T-cell (primary cell): ENCODE measurements around the gene OR52J3. TPM values are rescaled to one million over a fixed set of nuclear protein-coding genes. Genes with fewer than 3 reads are reported as not detected.

Experiments used
- ATAC-seq, 4 experiments: fragments of 200-7000 bp in 3 of 4; fragments of 150-1000 bp in 1 of 4; cut with Tn5 transposase; replicated peaks in 1 of 4; 1 replicate in 3 of 4; 2 replicates in 1 of 4; pipeline ENCODE4 v1.10.0; 2021; ENCODE audit warnings: moderate library complexity in 3 of 4, mild to moderate bottlenecking in 2 of 4, moderate number of reproducible peaks in 1 of 4
- CTCF ChIA-PET, 2 donors: fragments of 300-600 bp; sonication (Branson Sonifier 250); formaldehyde crosslinking; loops; one replicate each; lab custom pipeline; 2022; ENCODE audit warnings: antibody characterized with exemption in 2 of 2; lab: Charles Lee
- POLR2A ChIA-PET, 2 donors: fragments of 300-600 bp; sonication (Branson Sonifier 250); formaldehyde crosslinking; loops; one replicate each; lab custom pipeline; 2022; ENCODE audit warnings: antibody characterized with exemption in 2 of 2; lab: Charles Lee
- DNase-seq, 35 experiments: peaks; one replicate each; pipeline versions ENCODE4 v3.0.0 to v3.0.0-alpha.2; 2013 to 2023
- H3K27ac ChIP-seq: one replicate; pipeline ENCODE4 v1.5.1; 2013; ENCODE audit warnings: low read length
- H3K27me3 ChIP-seq, 2 experiments: replicated peaks in 1 of 2; 1 replicate in 1 of 2; 2 replicates in 1 of 2; pipeline versions ENCODE4 v1.6.1 to v1.7.0; 2013; ENCODE audit warnings: low read length in 1 of 2, mixed read lengths in 1 of 2; ENCODE audit not compliant: control insufficient read depth in 2 of 2, insufficient read depth in 2 of 2; ENCODE audit errors: extremely low read depth in 1 of 2
- H3K36me3 ChIP-seq, 2 donors: 1 replicate in 1 of 2; 2 replicates in 1 of 2; pipeline versions ENCODE4 v1.6.1 to v1.7.0; 2013; ENCODE audit warnings: low read length in 1 of 2; ENCODE audit not compliant: control insufficient read depth in 2 of 2, insufficient read depth in 1 of 2; ENCODE audit errors: extremely low read depth in 1 of 2
- H3K4me1 ChIP-seq, 2 experiments: 1 replicate in 1 of 2; 2 replicates in 1 of 2; pipeline versions ENCODE4 v1.6.1 to v1.7.0; 2013; ENCODE audit warnings: low read length in 2 of 2, mixed read lengths in 1 of 2; ENCODE audit not compliant: insufficient read depth in 2 of 2, control insufficient read depth in 1 of 2; ENCODE audit errors: extremely low read depth in 1 of 2
- H3K4me3 ChIP-seq, 2 donors: 1 replicate in 1 of 2; 2 replicates in 1 of 2; pipeline versions ENCODE4 v1.5.1 to v1.7.0; 2013; ENCODE audit warnings: mild to moderate bottlenecking in 2 of 2, low read length in 1 of 2, moderate library complexity in 1 of 2; ENCODE audit not compliant: control insufficient read depth in 1 of 2; ENCODE audit errors: extremely low read depth in 1 of 2
- H3K9me3 ChIP-seq: 2 replicates; pipeline ENCODE4 v1.7.0; 2013
- H3K27ac Mint-ChIP-seq, 2 donors: one replicate each; pipeline ENCODE4 v1.8.0; 2020 to 2021; ENCODE audit warnings: mild to moderate bottlenecking in 2 of 2, mixed read lengths in 2 of 2
- H3K27me3 Mint-ChIP-seq, 2 donors: one replicate each; pipeline ENCODE4 v1.8.0; 2021 to 2022; ENCODE audit warnings: mixed read lengths in 2 of 2
- H3K36me3 Mint-ChIP-seq: one replicate; pipeline ENCODE4 v1.8.0; 2021; ENCODE audit warnings: mixed read lengths
- H3K4me1 Mint-ChIP-seq, 3 donors: one replicate each; pipeline ENCODE4 v1.8.0; 2020 to 2022; ENCODE audit warnings: mixed read lengths in 3 of 3, mild to moderate bottlenecking in 1 of 3
- H3K4me3 Mint-ChIP-seq, 3 donors: one replicate each; pipeline ENCODE4 v1.8.0; 2020 to 2022; ENCODE audit warnings: mild to moderate bottlenecking in 3 of 3, mixed read lengths in 3 of 3, moderate library complexity in 3 of 3
- H3K9me3 Mint-ChIP-seq, 3 donors: one replicate each; pipeline ENCODE4 v1.8.0; 2020 to 2022; ENCODE audit warnings: mixed read lengths in 3 of 3
- WGBS: methylation state at CpG from one replicate; pipeline ENCODE4 v1.1.5; 2013; ENCODE audit warnings: missing lambda C conversion rate; ENCODE audit not compliant: insufficient coverage; 5-methylcytosine and 5-hydroxymethylcytosine counted together
- total RNA-seq, 35 experiments: library from RNA in 6 of 35; stranded (reverse) in 6 of 35; fragments of 120-200 nt in 1 of 35; gene quantifications; one replicate each; pipeline versions ENCODE4 v1.2.1 to v1.2.4 and lab custom pipeline; 2013 to 2026

Gene OR52J3
- total RNA-seq, 5 donors from 2014 or later (not counting 1 experiment from before 2014, with no cell fraction given) = not detected

- H3K36me3 Mint-ChIP-seq = no peaks in the 10 kb centered on the region
These were observed 9.7 kb upstream of the OR52J3 start for GRCh38 chr11:5036669-5037068.

GRCh38 chr11:5037926-5038325 lies 8.4 kb upstream of the OR52J3 start:
- ATAC-seq (no peak), DNase-seq (no peak)
- Histone ChIP-seq H3K27ac (no peak overlapping the region), H3K9me3 (no peaks in the 10 kb centered on the region), H3K4me1 (no peaks in the 10 kb centered on the region), H3K36me3 (no peaks in the 10 kb centered on the region), H3K27me3 (no peaks in the 10 kb centered on the region), H3K4me3 (no peak overlapping the region)
- no peaks in the 10 kb centered on the region for H3K4me1 Mint-ChIP-seq
- no peak overlapping the region for H3K27ac Mint-ChIP-seq
- POLR2A ChIA-PET = no interaction called here
- no peaks in the 10 kb centered on the region for H3K27me3 Mint-ChIP-seq
- peaks cover 0 to 5% (median 0%) of the 10 kb centered on the region in 3 donors for H3K9me3 Mint-ChIP-seq
- no peaks in the 10 kb centered on the region for H3K36me3 Mint-ChIP-seq
- 67% methylated on average over 1 of the region's 2 CpGs for WGBS
- CTCF ChIA-PET = no interaction called here
- H3K4me3 Mint-ChIP-seq = no peak overlapping the region

More at GRCh38 chr11:5036669-5037068, 9.7 kb upstream of the OR52J3 start:
- Histone ChIP-seq H3K27me3 (no peaks in the 10 kb centered on the region), H3K9me3 (no peaks in the 10 kb centered on the region), H3K36me3 (no peaks in the 10 kb centered on the region), H3K4me1 (no peaks in the 10 kb centered on the region), H3K4me3 (no peak overlapping the region), H3K27ac (no peak overlapping the region)
- H3K9me3 Mint-ChIP-seq = peaks cover 0 to 5% (median 0%) of the 10 kb centered on the region in 3 donors
- DNase-seq (no peak), ATAC-seq (no peak)
- ChIA-PET CTCF (no interaction called here), POLR2A (no interaction called here)
- no peaks in the 10 kb centered on the region for H3K27me3 Mint-ChIP-seq
- H3K4me1 Mint-ChIP-seq = no peaks in the 10 kb centered on the region
- no peak overlapping the region for H3K27ac Mint-ChIP-seq
- H3K4me3 Mint-ChIP-seq = no peak overlapping the region
- WGBS = 85% methylated on average over 2 of the region's 2 CpGs

GRCh38 chr11:5038341-5038740 lies 8.0 kb upstream of the OR52J3 start:
- peaks cover 0 to 5% (median 0%) of the 10 kb centered on the region in 3 donors for H3K9me3 Mint-ChIP-seq
- no peaks in the 10 kb centered on the region for H3K4me1 Mint-ChIP-seq
- no peaks in the 10 kb centered on the region for H3K9me3 ChIP-seq
- no peaks in the 10 kb centered on the region for H3K36me3 ChIP-seq
- no peak overlapping the region for H3K4me3 Mint-ChIP-seq
- POLR2A ChIA-PET = no interaction called here
- DNase-seq (no peak), ATAC-seq (no peak)
- 100% methylated on average over 1 of the region's 1 CpG for WGBS
- H3K36me3 Mint-ChIP-seq = no peaks in the 10 kb centered on the region
- H3K4me1 ChIP-seq = no peaks in the 10 kb centered on the region
- no peak overlapping the region for H3K27ac Mint-ChIP-seq
- CTCF ChIA-PET = no interaction called here
- H3K27ac ChIP-seq = no peak overlapping the region
- no peaks in the 10 kb centered on the region for H3K27me3 Mint-ChIP-seq
- no peak overlapping the region for H3K4me3 ChIP-seq
- H3K27me3 ChIP-seq = no peaks in the 10 kb centered on the region

GRCh38 chr11:5040876-5041275 lies 5.5 kb upstream of the OR52J3 start:
- ATAC-seq (no peak), DNase-seq (no peak)
- ChIA-PET POLR2A (no interaction called here), CTCF (no interaction called here)
- Histone ChIP-seq H3K9me3 (no peaks in the 10 kb centered on the region), H3K27ac (no peak overlapping the region), H3K36me3 (no peaks in the 10 kb centered on the region), H3K27me3 (no peaks in the 10 kb centered on the region), H3K4me3 (no peak overlapping the region), H3K4me1 (no peaks in the 10 kb centered on the region)
- no peaks in the 10 kb centered on the region for H3K4me1 Mint-ChIP-seq
- no peak overlapping the region for H3K4me3 Mint-ChIP-seq
- H3K27me3 Mint-ChIP-seq = no peaks in the 10 kb centered on the region
- no peaks in the 10 kb centered on the region for H3K36me3 Mint-ChIP-seq
- H3K27ac Mint-ChIP-seq = no peak overlapping the region
- peaks cover 0 to 5% (median 0%) of the 10 kb centered on the region in 3 donors for H3K9me3 Mint-ChIP-seq
- no CpG with 5 or more reads among the region's 4 CpGs for WGBS

- H3K27me3 Mint-ChIP-seq = no peaks in the 10 kb centered on the region
- DNase-seq = no peak
- H3K36me3 Mint-ChIP-seq = no peaks in the 10 kb centered on the region
- no peaks in the 10 kb centered on the region for H3K4me1 ChIP-seq
- POLR2A ChIA-PET = no interaction called here
- CTCF ChIA-PET = no interaction called here
- no peak overlapping the region for H3K27ac Mint-ChIP-seq
- no peak for ATAC-seq
- H3K9me3 ChIP-seq = no peaks in the 10 kb centered on the region
- no peaks in the 10 kb centered on the region for H3K27me3 ChIP-seq
- H3K4me3 ChIP-seq = no peak overlapping the region
- H3K27ac ChIP-seq = no peak overlapping the region
- H3K36me3 ChIP-seq = no peaks in the 10 kb centered on the region
- no CpG with 5 or more reads among the region's 3 CpGs for WGBS
- no peaks in the 10 kb centered on the region for H3K4me1 Mint-ChIP-seq
- H3K4me3 Mint-ChIP-seq = no peak overlapping the region
- peaks cover 0 to 5% (median 0%) of the 10 kb centered on the region in 3 donors for H3K9me3 Mint-ChIP-seq
These were observed 4.2 kb upstream of the OR52J3 start for GRCh38 chr11:5042091-5042490.

- no peaks in the 10 kb centered on the region for H3K27me3 ChIP-seq
- H3K27me3 Mint-ChIP-seq = no peaks in the 10 kb centered on the region
- 80% methylated on average over 1 of the region's 2 CpGs for WGBS
- H3K4me3 ChIP-seq = no peak overlapping the region
- DNase-seq (no peak), ATAC-seq (no peak)
- ChIA-PET CTCF (no interaction called here), POLR2A (no interaction called here)
- no peaks in the 10 kb centered on the region for H3K4me1 ChIP-seq
- no peaks in the 10 kb centered on the region for H3K36me3 Mint-ChIP-seq
- no peaks in the 10 kb centered on the region for H3K9me3 Mint-ChIP-seq
- H3K27ac ChIP-seq = no peak overlapping the region
- H3K36me3 ChIP-seq = no peaks in the 10 kb centered on the region
- H3K4me3 Mint-ChIP-seq = no peak overlapping the region
- H3K9me3 ChIP-seq = no peaks in the 10 kb centered on the region
- H3K4me1 Mint-ChIP-seq = no peaks in the 10 kb centered on the region
- H3K27ac Mint-ChIP-seq = no peak overlapping the region
These were observed 2.9 kb upstream of the OR52J3 start for GRCh38 chr11:5043380-5043779.

- H3K4me1 ChIP-seq = no peaks in the 10 kb centered on the region
- H3K9me3 ChIP-seq = no peaks in the 10 kb centered on the region
- ATAC-seq = no peak
- no peak for DNase-seq
- ChIA-PET POLR2A (no interaction called here), CTCF (no interaction called here)
- WGBS = 80% methylated on average over 11 of the region's 15 CpGs
- Mint-ChIP-seq H3K27me3 (no peaks in the 10 kb centered on the region), H3K4me1 (no peaks in the 10 kb centered on the region), H3K36me3 (no peaks in the 10 kb centered on the region), H3K9me3 (no peaks in the 10 kb centered on the region), H3K4me3 (no peak overlapping the region), H3K27ac (no peak overlapping the region)
- H3K4me3 ChIP-seq = no peak overlapping the region
- no peaks in the 10 kb centered on the region for H3K27me3 ChIP-seq
- H3K27ac ChIP-seq = no peak overlapping the region
- H3K36me3 ChIP-seq = no peaks in the 10 kb centered on the region
These were observed 516 bp downstream of the OR52J3 start for GRCh38 chr11:5046754-5047330.
